GM18909 (cell line): ENCODE results near the gene CLVS2.

Source experiments
- ATAC-seq: cut with Tn5 transposase; IDR thresholded peaks from one replicate; pipeline ENCODE4 v1.9.1; 2021; ENCODE audit warnings: mild to moderate bottlenecking; ENCODE audit not compliant: unreplicated experiment, poor library complexity

CLVS2 gene

DNA sequence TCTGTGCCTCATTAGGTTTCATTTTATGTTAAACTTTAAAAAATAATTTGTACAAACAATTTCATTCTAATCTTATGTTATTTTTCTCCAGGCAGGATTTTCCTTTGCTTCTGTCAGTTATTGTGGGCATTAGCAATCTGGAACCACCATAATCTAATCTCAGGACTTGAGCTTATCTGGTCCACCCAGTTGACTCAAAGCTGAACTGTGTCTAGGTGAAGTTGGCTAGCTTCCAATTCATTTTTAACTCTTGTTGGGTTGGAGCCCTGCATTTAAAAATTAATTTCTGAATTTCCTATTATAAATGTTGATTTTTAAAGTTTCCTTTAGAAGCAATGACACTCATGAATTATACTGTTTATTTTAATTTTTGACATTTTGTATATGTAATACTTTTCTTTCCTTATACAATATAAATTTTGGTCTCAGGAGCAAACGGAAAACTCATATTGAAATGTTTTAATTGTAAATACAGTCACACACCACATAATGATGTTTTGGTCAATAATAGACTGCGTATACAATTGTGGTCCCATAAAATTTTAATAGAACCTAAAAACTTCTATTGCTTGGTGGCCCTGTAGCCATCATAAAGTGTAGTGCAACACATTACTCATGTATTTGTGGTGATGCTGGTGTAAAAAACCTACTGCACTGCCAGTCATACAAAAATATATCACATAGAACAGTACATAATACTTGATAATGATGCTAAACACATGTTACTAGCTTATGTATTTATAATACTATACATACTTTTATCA lies 121.3 kb downstream of the CLVS2 start:
- no peak for ATAC-seq

DNA sequence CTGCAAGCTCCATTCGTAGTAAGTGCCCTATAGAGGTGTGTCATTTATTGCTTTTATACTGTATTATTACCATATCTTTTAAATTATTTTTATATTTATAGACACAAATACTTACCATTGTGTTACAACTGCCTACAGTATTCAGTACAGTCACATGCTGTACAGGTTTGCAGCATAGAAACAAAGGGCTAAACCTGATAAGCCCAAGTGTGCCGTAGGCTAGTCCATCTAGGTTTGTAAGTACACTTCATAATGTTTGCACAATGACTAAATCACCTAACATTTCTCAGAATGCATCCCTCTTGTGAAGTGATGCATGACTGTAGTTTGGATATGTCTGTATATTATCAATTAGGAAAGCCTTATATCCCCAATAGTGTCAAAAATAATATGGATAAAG lies 122.8 kb downstream of the CLVS2 start:
- no peak for ATAC-seq
